Right atrium auricular region (tissue), 2 donors: Measurements from ENCODE around the gene SLC39A11. TPM values are rescaled to one million over a fixed set of nuclear protein-coding genes. Genes with fewer than 3 reads are reported as not detected.

Experiments used
- DNase-seq: peaks from one replicate; pipeline ENCODE4 v3.0.0-alpha.2; 2019; ENCODE audit warnings: low spot score
- H3K27ac ChIP-seq, 2 donors: fragments of 200-600 bp; sonication (generic); 1 replicate in 1 of 2; 2 replicates in 1 of 2; pipeline ENCODE4 v1.5.1; 2016 to 2019
- H3K27me3 ChIP-seq, 2 donors: fragments of 200-600 bp; sonication (generic); one replicate each; pipeline versions ENCODE4 v1.5.1 to v1.6.0; 2017 to 2019
- H3K36me3 ChIP-seq: fragments of 200-600 bp; sonication (generic); one replicate; pipeline ENCODE4 v1.5.1; 2016
- H3K4me1 ChIP-seq, 2 donors: fragments of 200-600 bp; sonication (generic); one replicate each; pipeline versions ENCODE4 v1.5.1 to v1.6.0; 2017 to 2019
- H3K4me3 ChIP-seq, 2 donors: fragments of 200-600 bp; sonication (generic); 1 replicate in 1 of 2; 2 replicates in 1 of 2; pipeline ENCODE4 v1.5.1; 2017 to 2019; ENCODE audit warnings: mild to moderate bottlenecking in 1 of 2, moderate library complexity in 1 of 2
- H3K9me3 ChIP-seq, 2 donors: fragments of 200-600 bp; sonication (generic); one replicate each; pipeline ENCODE4 v1.5.1; 2019
- CTCF ChIP-seq, 2 donors: fragments of 200-600 bp; sonication (generic); IDR thresholded peaks; one replicate each; pipeline ENCODE4 v1.5.1; 2019; ENCODE audit warnings: antibody characterized with exemption in 2 of 2
- total RNA-seq, 2 donors: library from RNA; depleted of rRNA; stranded (reverse); fragments of >200 nt; gene quantifications; one replicate each; pipeline ENCODE4 v1.1.0, GENCODE V29; 2016

SLC39A11 gene
- total RNA-seq, 2 donors from 2014 or later, result 7.4 to 15.5 TPM

- H3K9me3 ChIP-seq, result peaks cover 0 to 5% of the 10 kb centered on the region in 2 donors
- no peak for TF ChIP-seq CTCF (IDR thresholded peaks at IDR 0.05)
These were observed 228.8 kb downstream of the SLC39A11 start for GRCh38 chr17:72863526-72864211.

GRCh38 chr17:72862276-72862999 lies 230.1 kb downstream of the SLC39A11 start:
- Histone ChIP-seq H3K4me1 (no peaks in the 10 kb centered on the region), H3K36me3 (no peaks in the 10 kb centered on the region), H3K27me3 (no peaks in the 10 kb centered on the region), H3K27ac (no peak overlapping the region), H3K4me3 (no peak overlapping the region), H3K9me3 (peaks cover 0 to 12% of the 10 kb centered on the region in 2 donors)
- no peak for DNase-seq
- no peak for TF ChIP-seq CTCF (IDR thresholded peaks at IDR 0.05)

More at GRCh38 chr17:72863526-72864211, 228.8 kb downstream of the SLC39A11 start:
- no peak overlapping the region for H3K27ac ChIP-seq
- H3K4me1 ChIP-seq, result no peaks in the 10 kb centered on the region
- H3K4me3 ChIP-seq, result no peak overlapping the region
- no peaks in the 10 kb centered on the region for H3K27me3 ChIP-seq
- no peaks in the 10 kb centered on the region for H3K36me3 ChIP-seq
- DNase-seq, result no peak

GRCh38 chr17:72861811-72862210 lies 230.7 kb downstream of the SLC39A11 start:
- Histone ChIP-seq H3K4me3 (no peak overlapping the region), H3K36me3 (no peaks in the 10 kb centered on the region), H3K9me3 (peaks cover 0 to 12% of the 10 kb centered on the region in 2 donors), H3K4me1 (no peaks in the 10 kb centered on the region), H3K27me3 (no peaks in the 10 kb centered on the region), H3K27ac (no peak overlapping the region)
- no peak for DNase-seq
- TF ChIP-seq CTCF (IDR thresholded peaks at IDR 0.05), result no peak

- Histone ChIP-seq H3K36me3 (no peaks in the 10 kb centered on the region), H3K27ac (no peak overlapping the region), H3K9me3 (peaks cover 0 to 12% of the 10 kb centered on the region in 2 donors), H3K4me3 (no peak overlapping the region), H3K27me3 (no peaks in the 10 kb centered on the region), H3K4me1 (no peaks in the 10 kb centered on the region)
- no peak for TF ChIP-seq CTCF (IDR thresholded peaks at IDR 0.05)
- no peak for DNase-seq
These were observed 231.7 kb downstream of the SLC39A11 start for GRCh38 chr17:72860778-72861177.

- DNase-seq, result no peak
- H3K36me3 ChIP-seq, result no peaks in the 10 kb centered on the region
These were observed 233.5 kb downstream of the SLC39A11 start for GRCh38 chr17:72858826-72859495.

More at GRCh38 chr17:72858826-72859495, 233.5 kb downstream of the SLC39A11 start:
- Histone ChIP-seq H3K4me3 (no peak overlapping the region), H3K27ac (no peak overlapping the region), H3K4me1 (no peaks in the 10 kb centered on the region), H3K9me3 (peaks cover 0 to 12% of the 10 kb centered on the region in 2 donors), H3K27me3 (no peaks in the 10 kb centered on the region)
- TF ChIP-seq CTCF (IDR thresholded peaks at IDR 0.05), result no peak
